ENCODE results near the gene LIPM.
"Not testable (repeated sequence)": the region's sequence is repeated elsewhere in the genome, so short reads cannot be mapped to it uniquely, and the experiment has no call there.

LIPM gene

DNA sequence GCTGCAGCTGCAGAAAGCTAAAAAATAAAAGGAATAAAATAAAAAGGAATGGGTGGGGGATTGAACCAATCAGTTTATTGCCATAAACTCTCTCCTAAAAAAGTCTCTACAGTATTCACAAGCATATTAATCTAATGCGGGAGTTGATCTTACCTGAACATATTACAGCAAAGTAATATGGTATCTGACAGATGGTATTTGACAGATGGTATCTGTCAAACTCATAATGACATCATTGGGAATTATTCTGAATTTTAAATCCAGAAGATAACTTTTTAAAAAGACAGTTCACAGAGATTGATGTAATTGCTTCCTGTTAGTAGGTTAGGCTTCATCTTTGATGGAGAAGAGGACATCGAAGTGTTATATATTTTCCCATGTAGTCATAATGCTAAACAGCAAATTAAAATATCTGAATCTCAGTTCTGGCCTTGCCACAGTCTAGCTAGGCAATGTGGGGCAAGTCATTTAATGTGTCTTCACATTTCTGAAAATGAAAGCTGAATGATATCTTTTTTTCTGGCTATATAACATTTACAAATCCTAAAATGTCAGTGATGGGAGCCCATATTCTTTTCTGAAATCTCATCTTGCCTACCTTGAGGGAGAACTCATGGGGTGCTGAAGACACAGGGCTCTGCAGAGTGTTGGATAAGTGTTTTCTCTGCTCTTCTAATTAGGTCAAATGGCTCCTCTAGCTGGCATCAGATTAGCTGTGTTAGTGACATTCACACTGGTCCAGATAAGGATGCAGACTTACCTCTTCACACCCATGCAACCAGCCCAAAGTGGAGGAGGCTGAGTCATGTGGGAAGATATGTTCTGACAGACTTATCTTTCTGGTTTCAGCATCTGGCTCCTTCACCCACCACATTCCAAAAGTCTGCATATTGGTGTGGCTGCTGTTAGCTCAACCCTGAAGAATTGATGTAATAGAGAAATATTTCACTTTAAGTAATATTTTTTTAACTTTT, 2.1 kb upstream of the LIPM start:
- peak in 2 of 3 donors; percentile 5 to 9 for DNase-seq (ENCODE audit: low read depth in 3 of 3)

DNA sequence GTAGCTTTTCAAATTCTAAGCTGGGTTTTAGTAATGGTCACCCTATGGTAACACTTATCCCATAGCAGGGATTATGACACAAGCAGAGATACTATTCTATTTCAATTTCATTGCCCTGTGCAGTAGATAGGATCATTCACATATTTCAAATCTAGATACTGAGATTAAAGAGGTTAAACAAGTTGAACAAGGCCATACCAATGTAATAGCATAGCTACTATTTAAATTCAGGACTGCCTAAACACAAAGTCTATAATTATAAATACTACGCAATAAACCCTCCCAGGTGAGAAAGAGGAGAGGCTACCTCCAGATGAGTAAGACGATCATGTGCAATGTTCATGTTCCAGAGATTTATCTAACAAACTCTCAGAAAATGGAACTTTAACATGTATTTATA, 1.1 kb downstream of the LIPM start:
- no peak for DNase-seq (ENCODE audit: low read depth in 3 of 3)

DNA sequence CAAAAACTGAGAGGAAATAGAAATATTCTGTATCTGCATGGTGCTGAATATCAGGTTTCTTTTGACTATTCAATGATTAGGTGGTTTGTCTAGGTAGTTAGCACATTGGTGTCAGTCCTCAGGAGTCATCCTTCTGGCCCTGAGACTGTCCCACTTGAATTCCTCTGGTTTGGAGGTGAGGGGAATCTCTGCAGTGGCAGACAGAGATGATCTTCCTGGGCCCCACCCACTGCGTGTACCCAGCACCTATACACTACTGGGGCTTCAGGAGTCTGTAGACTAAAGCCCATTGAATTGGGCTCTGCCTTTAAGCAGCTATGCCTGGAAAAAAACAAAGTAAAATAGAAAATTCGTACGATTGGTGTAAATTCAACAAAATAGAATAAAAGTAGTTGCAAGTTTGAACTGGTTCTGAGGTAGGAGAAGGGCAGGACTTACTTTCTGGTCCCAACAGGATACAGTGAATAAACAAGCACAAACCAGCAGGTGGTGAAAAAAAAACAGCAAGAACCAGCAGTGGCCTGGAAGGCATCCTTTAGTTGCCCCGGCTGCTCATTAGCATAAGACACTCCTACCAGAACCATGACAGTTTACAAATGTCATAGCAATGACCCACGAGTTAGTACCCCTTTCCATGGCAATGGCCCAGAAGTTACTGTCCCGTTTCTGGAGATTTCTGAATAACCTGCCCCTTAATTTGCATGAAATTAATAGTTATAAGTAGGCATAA, 1.7 kb downstream of the LIPM start:
- no peak for DNase-seq (ENCODE audit: low read depth in 3 of 3)

DNA sequence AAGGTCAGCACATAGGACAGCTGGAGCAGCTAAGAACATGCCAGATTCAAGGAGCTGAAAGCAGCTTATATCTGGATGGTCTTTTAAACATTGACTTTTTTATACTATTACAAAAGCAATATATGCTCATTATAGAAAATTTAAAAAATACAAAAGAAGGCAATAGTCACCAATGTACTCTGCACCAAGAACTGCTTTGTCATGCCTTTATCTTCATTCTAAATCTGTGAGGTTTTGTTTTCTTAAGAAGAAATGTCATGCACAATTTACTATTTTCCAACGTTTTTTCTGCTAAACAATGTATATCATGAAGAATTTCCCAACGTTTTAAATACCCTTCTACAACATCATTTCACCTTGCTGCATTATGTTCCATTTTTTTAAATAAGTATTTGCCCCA, 2.8 kb downstream of the LIPM start:
- DNase-seq (ENCODE audit: low read depth in 3 of 3), result no peak

DNA sequence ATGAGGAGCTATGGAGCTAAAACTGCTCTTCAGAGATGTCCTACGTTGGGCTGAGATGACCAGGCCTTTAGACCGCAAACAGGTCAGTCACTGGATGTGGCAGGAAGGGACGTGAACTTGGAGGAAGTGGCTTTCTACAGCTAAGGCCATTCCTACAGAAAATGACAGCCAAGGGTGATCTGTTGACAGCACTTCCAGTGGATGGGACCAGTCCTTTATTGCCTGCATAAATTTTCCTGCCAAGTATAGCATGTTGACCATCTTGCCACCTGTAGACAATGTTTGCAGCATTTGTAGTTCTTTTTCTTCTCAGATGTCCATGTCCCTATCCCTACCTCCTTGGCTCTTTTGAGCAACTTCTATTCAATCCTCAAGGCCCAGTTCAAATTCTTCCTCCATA, 3.4 kb downstream of the LIPM start:
- DNase-seq (ENCODE audit: low read depth in 3 of 3), result no peak

DNA sequence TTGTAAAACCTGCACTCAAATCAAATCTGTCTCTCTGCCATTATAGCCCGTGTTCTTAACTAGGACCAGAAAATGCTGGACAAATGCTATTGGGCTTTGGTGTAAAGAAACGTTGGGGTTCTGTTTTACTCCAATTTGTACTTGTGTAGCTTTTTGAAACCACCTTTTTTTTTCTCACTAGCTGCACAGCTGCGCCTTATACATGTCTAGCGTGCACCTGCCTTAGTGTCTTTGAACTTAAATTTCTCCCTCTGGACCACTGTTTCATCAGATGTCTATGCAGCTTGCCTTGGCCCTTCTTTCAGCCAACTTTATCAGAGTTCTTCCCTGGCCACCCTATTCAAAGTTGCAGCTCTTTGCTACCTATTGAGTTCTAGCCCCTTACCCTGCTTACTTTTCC, 7.1 kb downstream of the LIPM start:
- DNase-seq (ENCODE audit: low read depth in 3 of 3), result no peak

DNA sequence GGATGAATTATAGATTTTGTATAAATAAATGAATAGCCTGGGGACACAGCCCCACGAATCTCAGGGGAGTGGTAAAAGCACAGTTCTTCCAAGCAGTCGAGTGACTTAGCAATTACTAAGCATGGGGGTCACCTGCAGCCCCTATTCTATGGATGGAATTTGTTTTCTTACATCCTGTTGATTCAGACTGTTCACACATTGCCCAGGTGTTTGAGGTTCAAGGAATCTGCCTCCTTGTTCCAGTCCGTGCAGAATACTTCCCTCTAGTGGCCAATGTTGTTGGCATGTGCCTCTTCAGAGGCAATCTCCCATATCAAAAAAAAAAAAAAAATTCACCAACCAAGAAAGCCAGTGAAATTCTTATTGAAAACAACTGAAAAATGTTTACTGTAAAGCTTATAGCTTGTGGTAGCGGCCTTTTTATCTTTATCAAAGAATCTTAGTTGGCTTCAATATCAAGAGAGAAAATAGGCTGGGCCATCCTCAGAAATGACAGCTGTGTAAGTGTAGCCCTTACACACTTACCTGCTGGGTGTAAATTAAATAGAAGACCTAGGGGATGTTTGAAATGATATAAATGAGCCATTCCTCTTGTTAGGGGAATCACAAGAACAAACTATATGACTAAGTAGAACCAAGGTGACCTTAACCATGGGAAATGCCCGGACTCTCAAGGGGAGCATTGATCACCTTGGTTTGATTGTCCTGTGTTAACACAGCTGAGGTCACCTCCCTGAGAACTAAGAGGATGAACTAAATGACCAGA, 7.8 kb downstream of the LIPM start:
- DNase-seq (ENCODE audit: low read depth in 3 of 3), result no peak

DNA sequence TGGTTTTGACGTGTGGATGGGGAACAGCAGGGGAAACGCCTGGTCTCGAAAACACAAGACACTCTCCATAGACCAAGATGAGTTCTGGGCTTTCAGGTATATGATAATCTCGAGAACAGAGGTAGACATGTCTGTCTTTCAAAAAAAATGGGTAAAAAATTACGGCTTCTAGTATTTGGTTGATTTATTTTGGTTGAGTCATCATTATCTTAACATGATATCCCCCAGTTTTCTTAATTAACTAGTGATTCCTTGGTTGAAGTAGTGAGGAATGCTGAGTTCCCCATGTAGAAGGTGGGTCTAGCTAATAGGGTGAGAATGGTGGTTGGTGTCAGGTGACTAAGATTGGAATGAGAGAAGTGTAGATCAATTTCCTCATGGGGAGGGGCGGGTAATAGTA, 10.7 kb downstream of the LIPM start:
- no peak for DNase-seq (ENCODE audit: low read depth in 3 of 3)

DNA sequence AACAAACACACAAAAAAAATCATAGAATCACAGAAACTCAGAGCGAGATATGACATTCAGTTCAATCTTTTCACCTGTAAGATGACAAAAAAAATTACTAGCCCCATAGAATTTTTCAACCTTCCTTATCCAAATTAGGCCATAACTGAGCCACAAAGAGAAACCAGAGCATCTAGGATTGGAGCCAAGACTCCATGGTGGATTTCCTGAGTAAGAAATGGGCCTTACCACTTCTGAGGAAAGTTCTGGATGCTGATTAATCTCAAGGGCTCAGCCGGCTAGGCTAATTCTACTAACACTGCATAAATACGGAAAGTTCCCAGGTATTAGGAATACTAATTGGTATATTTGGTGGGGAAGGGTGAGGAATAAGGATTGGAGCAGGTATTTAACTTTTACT, 16.8 kb downstream of the LIPM start:
- DNase-seq (ENCODE audit: low read depth in 3 of 3), result no peak

DNA sequence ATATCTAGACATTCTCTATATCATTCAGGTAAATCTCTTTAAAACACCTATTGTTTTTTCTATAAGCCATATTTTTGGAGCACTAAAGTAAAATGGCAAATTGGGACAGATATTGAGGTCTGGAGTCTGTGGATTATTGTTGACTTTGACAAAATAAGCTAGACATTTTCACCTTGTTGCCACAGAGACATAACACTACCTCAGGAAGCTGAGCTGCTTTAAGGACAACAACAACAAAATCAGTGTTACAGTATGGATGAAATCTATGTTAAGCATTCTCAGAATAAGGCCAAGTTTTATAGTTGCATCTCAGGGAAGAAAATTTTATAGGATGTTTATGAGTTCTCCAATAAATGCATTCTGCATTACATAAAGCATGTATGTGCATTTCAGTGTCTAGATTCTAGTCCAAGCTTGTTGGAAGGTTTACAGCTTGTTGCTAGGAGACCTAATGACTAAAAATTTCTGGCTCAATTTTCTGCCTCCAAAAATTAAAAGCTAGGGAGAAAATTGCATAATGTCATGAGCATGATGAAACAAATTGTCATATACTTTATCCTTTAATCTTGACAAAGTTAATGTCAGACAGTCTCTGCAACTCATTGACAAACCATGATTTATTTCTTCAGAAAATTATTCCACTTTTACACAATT, 18.3 kb downstream of the LIPM start:
- DNase-seq (ENCODE audit: low read depth in 3 of 3), result no peak

DNA sequence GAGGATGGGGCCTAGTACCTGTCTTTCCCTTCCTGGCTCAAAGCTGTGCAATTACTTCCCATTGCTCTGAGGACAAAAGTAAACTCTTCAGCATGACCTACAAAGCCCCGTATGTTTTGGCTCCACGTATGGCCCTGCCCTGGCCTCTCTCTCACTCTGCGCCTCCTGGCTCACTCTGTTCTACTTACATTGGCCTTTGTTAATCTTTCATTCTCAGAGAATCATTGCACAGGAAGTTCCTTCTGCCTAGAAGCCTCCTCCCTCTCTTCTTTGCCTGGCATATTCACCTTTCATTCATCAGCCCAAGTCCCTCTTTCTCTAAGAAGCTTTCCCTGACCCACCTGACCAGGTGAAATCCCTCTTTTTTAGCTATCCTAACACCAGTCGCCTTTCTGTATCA, 23.9 kb downstream of the LIPM start:
- no peak for DNase-seq (ENCODE audit: low read depth in 3 of 3)

DNA sequence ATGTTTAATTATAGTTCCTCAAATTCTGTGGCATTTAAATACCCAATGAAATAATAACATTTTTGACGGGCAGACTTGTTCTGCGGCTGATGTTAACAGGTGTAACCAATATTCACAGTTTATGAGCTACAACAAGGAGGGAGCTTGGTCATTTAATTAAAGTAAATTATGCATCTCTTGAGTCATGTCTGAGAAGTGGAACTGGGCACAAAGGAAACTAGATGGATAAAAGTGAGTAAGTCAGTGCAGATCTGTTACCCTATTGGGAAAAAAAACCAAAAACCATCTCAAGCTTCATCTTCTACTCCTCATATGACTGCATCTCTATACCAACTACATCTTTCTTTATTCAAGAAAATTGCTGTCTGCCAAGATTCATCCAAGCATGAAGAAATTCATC, 25.1 kb downstream of the LIPM start:
- no peak for DNase-seq (ENCODE audit: low read depth in 3 of 3)

DNA sequence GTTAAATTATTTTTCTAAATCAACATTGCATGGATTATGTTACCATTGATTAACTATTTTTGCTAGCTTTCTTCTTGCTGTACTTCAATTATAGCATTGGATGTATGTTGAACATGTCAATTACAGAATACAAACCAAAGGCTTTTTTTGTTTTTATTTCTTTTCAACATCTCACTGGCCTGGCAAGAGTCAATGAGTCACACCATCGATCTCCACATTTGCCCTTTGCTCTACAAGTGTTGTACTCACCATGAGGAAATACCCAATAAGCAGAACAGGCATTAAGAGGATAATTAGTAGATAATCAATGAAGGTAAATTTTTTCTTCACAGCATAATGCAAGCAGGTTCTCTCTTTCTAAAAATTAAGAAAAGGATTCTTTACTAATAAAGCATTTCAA, 25.8 kb downstream of the LIPM start:
- DNase-seq (ENCODE audit: low read depth in 3 of 3), result no peak

DNA sequence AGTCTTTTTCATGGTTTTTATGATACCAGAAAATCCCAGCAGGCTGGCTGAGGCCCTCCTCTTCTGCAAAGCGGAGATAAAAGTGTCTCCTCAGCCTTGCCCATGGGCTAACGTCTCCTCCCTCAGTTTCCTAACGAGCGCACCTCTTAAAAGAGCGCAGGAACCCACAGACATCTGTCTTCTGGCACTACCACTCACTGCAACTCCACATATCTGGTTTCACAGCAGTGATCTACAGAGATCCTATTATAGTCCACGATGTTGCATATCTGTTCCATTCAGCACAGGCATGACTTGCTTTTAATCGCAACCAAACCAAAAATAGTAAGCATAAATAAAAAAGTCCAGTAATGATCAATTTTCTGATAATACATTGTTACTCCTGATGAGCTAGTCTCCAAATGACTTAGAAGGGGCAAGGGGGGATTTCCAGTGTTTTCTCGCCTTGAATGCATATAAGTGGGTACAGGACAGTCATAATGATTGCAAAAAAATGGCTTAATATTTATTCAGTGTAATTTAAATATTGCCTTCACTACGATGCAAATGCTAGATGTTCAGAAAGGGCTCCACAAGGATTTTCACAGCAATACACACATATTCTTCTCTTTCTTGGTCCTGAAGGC, 28.2 kb downstream of the LIPM start:
- DNase-seq (ENCODE audit: low read depth in 3 of 3), result no peak

DNA sequence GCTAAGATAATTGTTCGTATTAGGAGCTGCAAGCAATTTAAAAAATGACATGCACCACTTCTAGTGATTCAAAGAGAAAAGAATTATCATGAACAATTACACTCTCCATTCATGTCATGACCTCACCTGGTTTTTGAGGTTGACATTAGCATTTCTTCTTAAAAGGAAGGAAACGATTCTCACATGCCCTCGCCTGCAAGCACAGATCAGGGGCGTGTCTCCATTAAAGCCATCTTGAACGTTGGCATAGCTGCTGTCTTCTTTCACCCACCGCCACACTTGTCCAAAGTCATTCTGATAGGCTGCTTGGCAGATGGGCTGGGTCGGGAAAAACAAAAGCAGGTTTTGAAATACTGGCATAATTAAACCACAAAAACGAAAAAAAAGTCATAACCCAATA, 29.2 kb downstream of the LIPM start:
- no peak for DNase-seq (ENCODE audit: low read depth in 3 of 3)

DNA sequence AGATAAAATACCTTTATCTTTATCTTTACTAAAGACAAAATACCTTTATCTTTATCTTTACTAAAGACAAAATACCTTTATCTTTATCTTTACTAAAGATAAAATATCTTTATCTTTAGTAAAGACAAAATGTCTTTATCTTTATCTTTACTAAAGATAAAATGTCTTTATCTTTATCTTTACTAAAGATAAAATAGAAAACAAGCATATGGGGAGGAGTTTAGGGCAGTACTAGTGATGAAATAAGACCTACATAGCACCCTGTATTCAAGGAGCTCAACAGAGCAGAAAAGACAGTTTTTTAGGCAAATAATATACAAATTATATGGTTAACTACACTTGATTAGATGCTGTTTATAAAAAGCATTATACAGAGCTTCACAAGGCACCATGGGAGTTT, 29.8 kb downstream of the LIPM start:
- no peak for DNase-seq (ENCODE audit: low read depth in 3 of 3)

DNA sequence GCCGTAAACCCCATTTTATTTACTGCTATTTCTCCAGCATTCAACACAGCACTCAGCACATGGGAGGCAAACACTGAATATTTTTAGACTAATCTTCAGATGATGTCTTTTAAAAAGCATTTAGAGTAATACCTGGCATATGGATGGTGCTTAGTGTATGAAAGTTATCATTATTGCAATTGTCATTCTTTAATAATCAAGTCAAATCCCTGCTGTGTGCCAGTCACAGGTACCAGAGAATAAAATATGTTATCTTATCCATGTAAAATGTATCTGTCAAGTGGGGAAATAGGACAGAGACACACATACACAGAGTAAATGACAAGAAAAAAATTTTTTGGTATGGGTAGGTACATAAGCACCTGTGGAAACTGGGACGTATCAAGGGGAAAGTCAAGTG, 30.6 kb downstream of the LIPM start:
- DNase-seq (ENCODE audit: low read depth in 3 of 3), result no peak

DNA sequence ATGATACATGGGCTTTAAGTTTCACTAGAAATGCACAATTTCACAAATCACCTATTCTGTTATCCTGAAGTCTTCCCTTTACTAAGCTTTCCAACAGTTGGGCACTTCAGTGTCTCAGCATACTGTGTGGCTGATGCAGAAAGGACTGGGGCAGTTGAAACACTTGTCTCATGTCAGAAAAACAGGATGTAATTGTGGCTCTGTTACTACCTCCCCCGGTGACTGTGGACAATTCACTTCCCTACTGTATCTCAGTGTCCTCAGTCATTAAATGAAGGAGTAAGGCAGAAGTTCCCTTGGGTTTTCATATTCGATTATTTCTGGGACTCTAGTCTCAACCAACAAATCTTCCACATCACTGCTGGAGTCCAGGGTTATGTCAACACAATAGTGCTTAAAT, 31.2 kb downstream of the LIPM start:
- DNase-seq (ENCODE audit: low read depth in 3 of 3), result no peak

DNA sequence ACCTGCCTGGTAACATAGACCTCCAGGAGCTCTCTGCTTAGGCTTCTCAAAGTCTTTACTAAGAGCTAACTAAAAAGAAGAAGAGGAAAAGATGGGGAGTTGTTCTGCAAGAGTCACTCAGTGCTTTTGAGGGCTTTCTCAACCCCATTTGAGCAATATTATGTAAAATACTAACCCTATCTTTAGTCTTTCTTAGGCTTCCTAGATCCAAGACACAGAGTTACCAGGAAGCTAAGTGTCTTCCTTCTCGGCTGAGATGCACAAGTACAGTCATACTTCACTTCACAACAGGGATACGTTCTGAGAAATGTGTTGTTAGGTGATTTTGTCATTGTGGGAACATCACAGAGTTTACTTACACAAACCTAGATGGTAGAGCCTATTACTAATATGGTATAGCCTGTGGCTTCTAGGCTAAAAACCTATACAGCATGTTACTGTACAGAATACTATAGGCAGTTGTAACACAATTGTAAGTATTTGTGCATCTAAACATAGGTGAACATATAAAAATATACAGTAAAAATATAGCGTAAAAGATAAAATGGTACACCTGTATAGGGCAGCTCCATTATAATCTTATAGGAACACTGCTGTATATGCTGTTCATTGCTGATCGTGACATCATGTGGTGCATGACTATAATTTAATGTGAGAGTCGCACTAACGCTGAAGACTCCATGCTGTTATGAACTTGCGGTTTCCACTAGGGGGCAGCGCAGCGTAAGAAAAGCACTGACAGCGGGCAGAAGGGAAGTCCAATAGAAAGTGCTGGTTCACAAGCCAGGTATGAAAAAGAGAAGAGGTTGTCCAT, 32.8 kb downstream of the LIPM start:
- DNase-seq (ENCODE audit: low read depth in 3 of 3), result peak; percentile 74 to 77 (median 74)

DNA sequence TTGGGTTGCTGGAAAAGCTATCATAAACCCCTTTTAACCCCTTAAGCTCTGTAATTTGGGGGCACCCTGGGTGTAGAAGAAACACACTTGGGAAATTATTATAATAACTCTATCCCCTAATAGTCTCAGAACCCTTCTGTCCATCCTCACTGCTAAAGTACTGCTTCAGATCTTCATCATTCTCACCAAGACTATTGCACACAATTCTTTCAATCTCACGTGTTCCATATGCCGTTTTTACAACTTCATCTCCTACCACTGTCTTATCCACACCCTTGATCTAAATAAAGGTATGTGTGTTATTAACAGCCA, 33.3 kb downstream of the LIPM start:
- DNase-seq (ENCODE audit: low read depth in 3 of 3), result no peak

DNA sequence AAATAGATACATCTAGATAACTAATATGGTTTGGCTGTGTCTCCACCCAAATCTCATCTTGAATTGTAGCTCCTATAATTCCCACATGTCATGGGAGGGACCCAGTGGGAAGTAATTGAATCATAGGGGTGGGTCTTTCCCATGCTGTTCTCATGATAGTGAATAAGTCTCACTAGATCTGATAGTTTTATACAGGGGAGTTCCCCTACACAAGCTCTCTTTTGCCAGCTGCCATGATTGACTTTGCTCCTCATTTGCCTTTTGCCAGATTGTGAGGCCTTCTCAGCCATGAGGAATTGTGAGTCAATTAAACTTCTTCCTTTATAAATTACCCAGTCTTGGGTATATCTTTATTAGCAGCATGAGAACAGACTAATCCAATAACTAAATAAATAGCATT, 35.1 kb downstream of the LIPM start:
- DNase-seq (ENCODE audit: low read depth in 3 of 3), result not testable (repeated sequence)
